Fibroblast of pulmonary artery (primary cell): ENCODE measurements around the gene IL27RA.

ENCODE experiments used
- DNase-seq: peaks from one replicate; pipeline ENCODE4 v3.0.0-alpha.2; 2010; ENCODE audit warnings: low read depth
- H3K4me3 ChIP-seq: replicated peaks from 2 replicates; pipeline ENCODE4 v1.5.1; 2011; ENCODE audit warnings: low read depth, mild to moderate bottlenecking, control low read depth, low read length, moderate library complexity
- CTCF ChIP-seq: IDR thresholded peaks from 2 replicates; pipeline ENCODE4 v1.5.1; 2011; ENCODE audit warnings: mild to moderate bottlenecking, control low read depth, low read length, inconsistent platforms; ENCODE audit errors: missing control alignments

IL27RA gene

GRCh38 chr19:14073261-14073924 is 41.8 kb downstream of the IL27RA start:
- peak overlapping the region; percentile 60 for H3K4me3 ChIP-seq
- peak; percentile 82 for DNase-seq
- TF ChIP-seq CTCF: peak; percentile 5

- DNase-seq: no peak
- H3K4me3 ChIP-seq: peak overlapping the region; percentile 60
- TF ChIP-seq CTCF: no peak
These were observed 42.6 kb downstream of the IL27RA start for GRCh38 chr19:14073925-14074838.

- no peak for DNase-seq
- no peak overlapping the region for H3K4me3 ChIP-seq
- no peak for TF ChIP-seq CTCF
These were observed 46.8 kb downstream of the IL27RA start for GRCh38 chr19:14078411-14078810.

GRCh38 chr19:14080887-14081796 is 49.6 kb downstream of the IL27RA start:
- TF ChIP-seq CTCF: no peak
- peak; percentile 100 for DNase-seq
- peak overlapping the region; percentile 81 for H3K4me3 ChIP-seq

GRCh38 chr19:14081797-14082674 is 50.5 kb downstream of the IL27RA start:
- no peak for DNase-seq
- peak overlapping the region; percentile 81 for H3K4me3 ChIP-seq
- TF ChIP-seq CTCF: no peak

- TF ChIP-seq CTCF: no peak
- DNase-seq: no peak
- no peak overlapping the region for H3K4me3 ChIP-seq
These were observed 51.1 kb downstream of the IL27RA start for GRCh38 chr19:14082675-14082960.
